NB4 (cell line): ENCODE results near the gene ZFP28.

ENCODE experiments used
- DNase-seq: peaks from one replicate; pipeline ENCODE4 v3.0.0; 2010; ENCODE audit warnings: low read depth
- H3K4me3 ChIP-seq: one replicate; pipeline ENCODE4 v1.5.1; 2011; ENCODE audit warnings: mild to moderate bottlenecking, low read depth, low read length, moderate library complexity
- CTCF ChIP-seq: IDR thresholded peaks from one replicate; pipeline ENCODE4 v1.5.1; 2012; ENCODE audit warnings: low read depth, low read length
- MAX ChIP-seq: IDR thresholded peaks from 2 replicates; pipeline ENCODE4 v1.6.1; 2011; ENCODE audit warnings: low read depth, low read length
- MYC ChIP-seq: IDR thresholded peaks from 2 replicates; pipeline ENCODE4 v1.6.1; 2011; ENCODE audit warnings: low read depth, low read length
- POLR2A ChIP-seq: IDR thresholded peaks from 2 replicates; pipeline ENCODE4 v1.6.1; 2011; ENCODE audit warnings: mild to moderate bottlenecking; ENCODE audit not compliant: insufficient read length; ENCODE audit errors: extremely low read depth

Gene ZFP28

GRCh38 chr19:56596676-56597075 lies 57.9 kb downstream of the ZFP28 start:
- no peak overlapping the region for H3K4me3 ChIP-seq
- DNase-seq = no peak
- no peak for TF ChIP-seq CTCF
- TF ChIP-seq MAX = no peak
- no peak for TF ChIP-seq MYC
- TF ChIP-seq POLR2A = no peak

- TF ChIP-seq MYC = no peak
- no peak for TF ChIP-seq MAX
- TF ChIP-seq POLR2A = no peak
- TF ChIP-seq CTCF = no peak
- no peak overlapping the region for H3K4me3 ChIP-seq
- no peak for DNase-seq
Measured at GRCh38 chr19:56597696-56598095, 58.9 kb downstream of the ZFP28 start.

GRCh38 chr19:56601375-56601774 lies 62.6 kb downstream of the ZFP28 start:
- TF ChIP-seq POLR2A (no peak), MYC (no peak), MAX (no peak), CTCF (no peak)
- no peak for DNase-seq
- H3K4me3 ChIP-seq = no peak overlapping the region

GRCh38 chr19:56603829-56604228 lies 65.1 kb downstream of the ZFP28 start:
- H3K4me3 ChIP-seq = no peak overlapping the region
- no peak for DNase-seq
- TF ChIP-seq CTCF = no peak
- no peak for TF ChIP-seq MAX
- TF ChIP-seq MYC = no peak
- no peak for TF ChIP-seq POLR2A
